Testis (tissue), 3 donors: Measurements from ENCODE around the gene MAGI1. TPM values are rescaled to one million over a fixed set of nuclear protein-coding genes. Genes with fewer than 3 reads are reported as not detected.

ENCODE experiments used
- DNase-seq: peaks from one replicate; pipeline ENCODE4 v3.0.0-alpha.2; 2019
- H3K27ac ChIP-seq, 2 donors: fragments of 200-600 bp; sonication (generic); one replicate each; pipeline ENCODE4 v1.5.1; 2019
- H3K27me3 ChIP-seq: fragments of 200-600 bp; sonication (generic); one replicate; pipeline ENCODE4 v1.5.1; 2019
- H3K36me3 ChIP-seq: fragments of 200-600 bp; sonication (generic); one replicate; pipeline ENCODE4 v1.5.1; 2017; ENCODE audit warnings: low read depth; ENCODE audit errors: missing control alignments
- H3K4me1 ChIP-seq: fragments of 200-600 bp; sonication (generic); one replicate; pipeline ENCODE4 v1.5.1; 2019
- H3K4me3 ChIP-seq, 2 donors: fragments of 200-600 bp; sonication (generic); one replicate each; pipeline ENCODE4 v1.5.1; 2017 to 2019
- H3K9me3 ChIP-seq: fragments of 200-600 bp; sonication (generic); one replicate; pipeline ENCODE4 v1.5.1; 2017
- POLR2A ChIP-seq: fragments of 450-650 bp; IDR thresholded peaks from one replicate; pipeline ENCODE4 v1.6.1; 2017; ENCODE audit warnings: antibody characterized with exemption, mild to moderate bottlenecking, moderate library complexity
- WGBS, 2 donors: methylation state at CpG; one replicate each; pipeline ENCODE4 v1.1.5; 2018; 5-methylcytosine and 5-hydroxymethylcytosine counted together
- intact Hi-C: fragments of 100-400 bp; cut with DNase I; formaldehyde crosslinking; loops from one replicate; pipeline ENCODE4 v1.15.1; 2023; ENCODE audit warnings: low total_unique reads
- polyA plus RNA-seq: library from polyadenylated mRNA; stranded (reverse); fragments of 350-450 nt; fragmentation: Illumina TruSeq; extraction: RNeasy Lipid Tissue Mini Kit (QIAGEN cat#74804); gene quantifications from one replicate; pipeline ENCODE4 v1.2.3, GENCODE V29; 2014; ENCODE audit warnings: low read depth, low replicate concordance; ENCODE audit not compliant: insufficient read depth
- total RNA-seq, 2 donors: library from RNA; depleted of rRNA; stranded (reverse); fragments of >200 nt; gene quantifications; one replicate each; pipeline ENCODE4 v1.2.3, GENCODE V29; 2016
- TF ChIP-seq, protein P1 (sequence below), 3 experiments: fragments of 450-650 bp in 2 of 3; fragments of 200-600 bp in 1 of 3; sonication (generic) in 1 of 3; IDR thresholded peaks; one replicate each; pipeline ENCODE4 v1.5.1; 2016 to 2019; ENCODE audit warnings: antibody characterized with exemption in 3 of 3, mild to moderate bottlenecking in 2 of 3, moderate library complexity in 1 of 3

MAGI1 gene
- total and polyA plus RNA-seq, 3 donors from 2014 or later = 55.4 to 60.4 (median 56.1) TPM

DNA sequence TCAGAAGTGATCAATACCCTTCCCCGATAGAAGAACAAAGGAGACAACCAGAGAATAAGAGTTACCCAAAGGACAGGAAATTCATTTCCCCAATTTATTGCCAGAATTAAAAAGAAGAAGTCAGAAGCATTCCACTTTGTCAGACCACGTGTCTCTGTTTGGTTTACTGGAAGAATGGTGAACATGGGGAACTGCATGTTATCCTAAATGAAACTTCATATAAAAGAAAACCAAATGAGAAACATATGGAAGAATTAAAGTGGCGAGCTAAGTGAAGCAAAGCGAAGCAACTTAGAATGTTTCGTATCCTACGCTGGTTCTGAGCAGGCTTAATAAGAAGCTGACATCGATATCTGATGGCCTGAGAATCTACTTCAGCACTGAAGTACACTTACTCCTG, 190.7 kb downstream of the MAGI1 start:
- Histone ChIP-seq H3K27me3 (no peaks in the 10 kb centered on the region), H3K4me1 (no peaks in the 10 kb centered on the region), H3K36me3 (no peaks in the 10 kb centered on the region), H3K4me3 (no peak overlapping the region), H3K27ac (no peak overlapping the region), H3K9me3 (no peaks in the 10 kb centered on the region)
- DNase-seq = no peak
- WGBS, 2 donors = 87 to 94% methylated on average over 7 of the region's 7 CpGs
- intact Hi-C loops = no loop called here
- no peak for TF ChIP-seq POLR2A
- TF ChIP-seq, protein P1, sequence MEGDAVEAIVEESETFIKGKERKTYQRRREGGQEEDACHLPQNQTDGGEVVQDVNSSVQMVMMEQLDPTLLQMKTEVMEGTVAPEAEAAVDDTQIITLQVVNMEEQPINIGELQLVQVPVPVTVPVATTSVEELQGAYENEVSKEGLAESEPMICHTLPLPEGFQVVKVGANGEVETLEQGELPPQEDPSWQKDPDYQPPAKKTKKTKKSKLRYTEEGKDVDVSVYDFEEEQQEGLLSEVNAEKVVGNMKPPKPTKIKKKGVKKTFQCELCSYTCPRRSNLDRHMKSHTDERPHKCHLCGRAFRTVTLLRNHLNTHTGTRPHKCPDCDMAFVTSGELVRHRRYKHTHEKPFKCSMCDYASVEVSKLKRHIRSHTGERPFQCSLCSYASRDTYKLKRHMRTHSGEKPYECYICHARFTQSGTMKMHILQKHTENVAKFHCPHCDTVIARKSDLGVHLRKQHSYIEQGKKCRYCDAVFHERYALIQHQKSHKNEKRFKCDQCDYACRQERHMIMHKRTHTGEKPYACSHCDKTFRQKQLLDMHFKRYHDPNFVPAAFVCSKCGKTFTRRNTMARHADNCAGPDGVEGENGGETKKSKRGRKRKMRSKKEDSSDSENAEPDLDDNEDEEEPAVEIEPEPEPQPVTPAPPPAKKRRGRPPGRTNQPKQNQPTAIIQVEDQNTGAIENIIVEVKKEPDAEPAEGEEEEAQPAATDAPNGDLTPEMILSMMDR (IDR thresholded peaks at IDR 0.05) = no peak

DNA sequence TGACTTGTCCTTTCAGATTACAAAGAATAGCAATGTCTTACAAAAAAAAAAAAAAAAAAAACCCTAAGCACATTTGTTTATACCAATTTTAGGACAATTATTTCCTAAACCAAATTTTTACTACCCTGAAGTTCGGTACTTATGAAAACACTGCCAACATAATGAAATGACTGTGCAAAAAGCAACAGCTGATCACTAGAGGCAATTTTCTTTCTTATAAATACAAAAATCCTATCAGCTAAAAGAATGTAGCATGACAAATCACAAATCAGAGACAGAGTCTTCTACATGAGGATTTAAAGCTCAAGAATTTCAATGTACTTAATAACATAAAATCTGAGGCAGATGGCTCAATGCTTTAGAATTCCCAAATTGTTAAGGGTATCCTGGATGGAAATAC, 191.8 kb downstream of the MAGI1 start:
- 50 to 53% methylated on average over 1 of the region's 1 CpG for WGBS, 2 donors
- TF ChIP-seq, protein P1 (IDR thresholded peaks at IDR 0.05) = no peak
- TF ChIP-seq POLR2A = no peak
- no peaks in the 10 kb centered on the region for H3K4me1 ChIP-seq
- H3K27me3 ChIP-seq = no peaks in the 10 kb centered on the region
- intact Hi-C loops = no loop called here
- H3K9me3 ChIP-seq = no peaks in the 10 kb centered on the region
- no peak overlapping the region for H3K4me3 ChIP-seq
- no peak for DNase-seq
- no peaks in the 10 kb centered on the region for H3K36me3 ChIP-seq
- no peak overlapping the region for H3K27ac ChIP-seq

DNA sequence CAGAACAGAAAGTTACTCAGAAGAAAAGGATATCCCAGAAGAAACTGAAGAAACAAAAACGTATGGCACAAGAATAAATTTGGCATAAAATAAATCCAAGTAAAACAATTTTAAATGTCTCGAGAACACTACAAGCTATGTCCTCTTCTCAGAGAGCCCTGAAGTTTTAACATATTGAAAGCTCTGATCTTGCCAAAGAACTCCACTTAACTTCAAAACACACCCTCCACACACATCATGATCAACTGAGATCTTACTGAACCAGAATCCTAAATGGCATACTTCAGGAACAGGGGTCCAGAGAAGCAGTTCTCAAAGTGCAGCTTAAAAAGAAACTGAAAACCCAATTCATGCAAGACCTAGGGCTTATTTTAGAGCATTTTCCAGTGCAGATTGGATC, 194.3 kb downstream of the MAGI1 start:
- no peak for DNase-seq
- TF ChIP-seq, protein P1 (IDR thresholded peaks at IDR 0.05) = no peak
- no peak for TF ChIP-seq POLR2A
- no peaks in the 10 kb centered on the region for H3K36me3 ChIP-seq
- H3K4me1 ChIP-seq = no peaks in the 10 kb centered on the region
- no peaks in the 10 kb centered on the region for H3K9me3 ChIP-seq
- no peaks in the 10 kb centered on the region for H3K27me3 ChIP-seq
- no peak overlapping the region for H3K27ac ChIP-seq
- WGBS, 2 donors = 24 to 63% methylated on average over 2 of the region's 2 CpGs
- intact Hi-C loops = no loop called here
- no peak overlapping the region for H3K4me3 ChIP-seq

DNA sequence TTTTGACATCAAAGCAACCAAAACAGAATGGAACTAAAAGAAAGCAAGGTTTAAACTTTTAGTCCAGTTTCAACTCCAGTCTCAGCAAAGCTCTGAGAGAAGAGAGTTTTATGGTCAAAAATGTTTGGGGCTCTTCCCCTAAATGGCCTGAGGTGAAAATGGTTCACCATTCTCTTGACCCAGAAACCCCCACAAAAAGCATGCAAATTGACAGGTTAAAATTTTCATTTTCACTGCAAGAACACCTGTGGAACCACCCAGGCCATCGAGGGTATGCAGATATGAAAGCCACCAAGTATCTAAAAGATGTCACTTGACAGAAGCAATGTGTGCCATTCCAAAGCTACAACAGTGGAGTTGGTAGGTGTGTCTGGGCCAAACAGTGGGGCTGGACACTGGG, 195.0 kb downstream of the MAGI1 start:
- Histone ChIP-seq H3K27me3 (no peaks in the 10 kb centered on the region), H3K9me3 (no peaks in the 10 kb centered on the region), H3K4me3 (no peak overlapping the region), H3K36me3 (no peaks in the 10 kb centered on the region), H3K27ac (no peak overlapping the region), H3K4me1 (no peaks in the 10 kb centered on the region)
- 80% methylated on average over 1 of the region's 1 CpG for WGBS, 2 donors
- TF ChIP-seq POLR2A = no peak
- TF ChIP-seq, protein P1 (IDR thresholded peaks at IDR 0.05) = no peak
- intact Hi-C loops = no loop called here
- no peak for DNase-seq

DNA sequence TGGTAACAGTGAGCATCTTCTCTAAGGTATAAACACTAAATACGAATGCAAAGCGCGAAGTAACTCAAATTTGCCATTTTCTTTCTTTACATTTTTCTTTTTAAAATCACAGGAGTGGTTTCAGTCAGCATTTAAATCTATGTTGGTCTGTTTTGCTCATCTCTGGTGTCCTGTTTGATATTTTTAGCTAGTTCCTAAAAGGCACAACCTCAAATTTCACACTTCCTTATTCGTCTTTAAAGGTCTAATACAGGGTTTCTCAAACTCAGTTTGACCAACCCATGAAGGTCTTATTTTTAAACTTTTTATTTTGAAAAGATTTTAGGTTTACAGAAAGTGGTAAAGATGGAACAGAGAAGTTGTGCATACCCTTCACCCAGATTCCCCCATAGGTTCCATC, 201.1 kb downstream of the MAGI1 start:
- DNase-seq = no peak
- no peak overlapping the region for H3K27ac ChIP-seq
- 66 to 97% methylated on average over 4 of the region's 4 CpGs for WGBS, 2 donors
- TF ChIP-seq POLR2A = no peak
- TF ChIP-seq, protein P1 (IDR thresholded peaks at IDR 0.05) = no peak
- H3K9me3 ChIP-seq = no peaks in the 10 kb centered on the region
- H3K4me3 ChIP-seq = no peak overlapping the region
- no peaks in the 10 kb centered on the region for H3K4me1 ChIP-seq
- intact Hi-C loops = no loop called here
- H3K36me3 ChIP-seq = no peaks in the 10 kb centered on the region
- no peaks in the 10 kb centered on the region for H3K27me3 ChIP-seq
